Brain pericyte (primary cell): Measurements from ENCODE around the gene CDC42BPB.

Experiments used
- DNase-seq: peaks from one replicate; pipeline ENCODE4 v3.0.0-alpha.2; 2012; ENCODE audit warnings: low read depth, low spot score

The CDC42BPB gene

GRCh38 chr14:102996941-102997340 lies 60.4 kb downstream of the CDC42BPB start:
- DNase-seq, result no peak

- DNase-seq, result no peak
Measured at GRCh38 chr14:102994689-102995088, 62.7 kb downstream of the CDC42BPB start.

- DNase-seq, result no peak
Measured at GRCh38 chr14:102993523-102993922, 63.8 kb downstream of the CDC42BPB start.

GRCh38 chr14:102991376-102991775 lies 66.0 kb downstream of the CDC42BPB start:
- DNase-seq, result no peak

GRCh38 chr14:102988054-102988453 lies 69.3 kb downstream of the CDC42BPB start:
- DNase-seq, result no peak

GRCh38 chr14:102986810-102987579 lies 70.4 kb downstream of the CDC42BPB start:
- DNase-seq, result no peak

GRCh38 chr14:102985665-102986064 lies 71.7 kb downstream of the CDC42BPB start:
- no peak for DNase-seq

- no peak for DNase-seq
Measured at GRCh38 chr14:102984336-102985102, 72.8 kb downstream of the CDC42BPB start.

GRCh38 chr14:102983496-102983895 lies 73.9 kb downstream of the CDC42BPB start:
- no peak for DNase-seq

GRCh38 chr14:102982852-102983470 lies 74.4 kb downstream of the CDC42BPB start:
- no peak for DNase-seq

GRCh38 chr14:102980409-102980810 lies 76.9 kb downstream of the CDC42BPB start:
- no peak for DNase-seq

- no peak for DNase-seq
Measured at GRCh38 chr14:102979406-102979805, 77.9 kb downstream of the CDC42BPB start.

GRCh38 chr14:102977475-102977874 lies 79.9 kb downstream of the CDC42BPB start:
- no peak for DNase-seq

GRCh38 chr14:102975662-102976061 lies 81.7 kb downstream of the CDC42BPB start:
- DNase-seq, result no peak

GRCh38 chr14:102973706-102974285 lies 83.6 kb downstream of the CDC42BPB start:
- no peak for DNase-seq

- DNase-seq, result no peak
Measured at GRCh38 chr14:102971836-102972606, 85.3 kb downstream of the CDC42BPB start.

GRCh38 chr14:102971314-102971713 lies 86.0 kb downstream of the CDC42BPB start:
- DNase-seq, result no peak

- DNase-seq, result no peak
Measured at GRCh38 chr14:102970496-102970895, 86.9 kb downstream of the CDC42BPB start.

GRCh38 chr14:102969901-102970300 lies 87.4 kb downstream of the CDC42BPB start:
- no peak for DNase-seq

- DNase-seq, result no peak
Measured at GRCh38 chr14:102969060-102969791, 88.1 kb downstream of the CDC42BPB start.

GRCh38 chr14:102968306-102968705 lies 89.0 kb downstream of the CDC42BPB start:
- no peak for DNase-seq
